H4 (cell line): ENCODE data around the gene ADARB2. TPM values are rescaled to one million over a fixed set of nuclear protein-coding genes. Genes with fewer than 3 reads are reported as not detected.
"Not testable (repeated sequence)": the region's sequence is repeated elsewhere in the genome, so short reads cannot be mapped to it uniquely, and the experiment has no call there.

Source experiments
- DNase-seq: peaks from one replicate; pipeline ENCODE4 v3.0.0-alpha.2; 2015; ENCODE audit warnings: low spot score
- total RNA-seq: library from RNA; depleted of rRNA; stranded (reverse); fragments of >200 nt; shearing (Covaris generic); gene quantifications from 2 replicates; pipeline ENCODE4 v1.2.3, GENCODE V29; 2014

ADARB2 gene
- total RNA-seq, 1 experiment from 2014 or later, result 0.21 TPM

- DNase-seq, result not testable (repeated sequence)
These were observed 120.6 kb downstream of the ADARB2 start for GRCh38 chr10:1616701-1617100.

DNA sequence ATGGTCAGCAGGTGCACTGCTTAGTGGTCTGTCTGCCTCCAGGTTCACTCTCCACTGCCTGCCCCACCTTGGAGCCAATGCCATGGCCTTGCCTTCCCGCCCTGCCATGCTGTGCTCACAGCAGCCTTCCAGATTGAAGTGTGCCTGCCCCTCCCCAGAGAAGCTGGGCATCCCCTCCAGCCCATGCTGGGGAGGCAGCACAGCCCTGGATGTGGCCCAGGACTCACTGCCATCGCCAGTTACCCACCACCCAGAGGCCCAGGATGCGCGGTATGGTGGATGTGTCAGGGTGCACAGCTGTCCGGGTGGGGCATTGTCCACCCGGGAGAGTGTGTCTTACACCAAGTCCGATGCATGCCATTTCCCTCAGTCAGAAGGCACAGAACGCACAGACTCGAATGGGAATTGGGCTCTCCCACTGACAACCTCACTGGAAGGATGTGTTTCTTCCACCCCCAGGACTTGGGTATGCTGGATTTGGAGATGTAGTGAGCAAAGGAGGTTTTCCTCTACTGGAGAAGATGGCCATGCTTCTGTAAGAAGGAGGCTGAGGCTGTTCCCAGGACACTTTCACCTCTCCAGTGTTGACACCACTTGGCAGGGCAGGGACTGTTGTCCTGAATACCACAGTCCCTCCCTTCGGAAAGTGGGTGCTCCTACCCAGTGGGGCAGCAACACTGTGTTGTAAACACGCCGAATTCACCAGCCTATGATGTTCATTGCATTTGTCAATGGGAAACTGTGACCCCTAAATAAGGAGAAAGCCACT, 122.0 kb downstream of the ADARB2 start:
- no peak for DNase-seq

DNA sequence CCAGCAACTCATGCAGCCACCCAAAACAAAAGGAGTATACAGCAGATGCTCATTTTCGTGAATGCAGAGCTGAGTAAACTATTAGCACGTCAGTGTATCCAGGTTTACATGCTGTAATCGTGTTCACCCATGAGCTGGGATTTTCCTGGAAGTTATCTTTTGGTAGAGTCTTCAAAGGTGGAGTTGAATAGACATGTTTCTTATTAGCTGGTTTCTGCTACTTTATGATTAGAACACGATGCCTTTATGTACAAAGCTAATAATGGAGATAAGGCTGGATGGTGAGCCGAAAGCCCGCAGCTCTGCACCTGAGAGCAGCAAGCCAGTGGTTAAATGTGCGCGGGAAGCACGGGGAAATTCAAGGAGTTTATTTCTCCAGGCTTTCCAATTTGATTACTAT, 123.8 kb downstream of the ADARB2 start:
- DNase-seq, result no peak

DNA sequence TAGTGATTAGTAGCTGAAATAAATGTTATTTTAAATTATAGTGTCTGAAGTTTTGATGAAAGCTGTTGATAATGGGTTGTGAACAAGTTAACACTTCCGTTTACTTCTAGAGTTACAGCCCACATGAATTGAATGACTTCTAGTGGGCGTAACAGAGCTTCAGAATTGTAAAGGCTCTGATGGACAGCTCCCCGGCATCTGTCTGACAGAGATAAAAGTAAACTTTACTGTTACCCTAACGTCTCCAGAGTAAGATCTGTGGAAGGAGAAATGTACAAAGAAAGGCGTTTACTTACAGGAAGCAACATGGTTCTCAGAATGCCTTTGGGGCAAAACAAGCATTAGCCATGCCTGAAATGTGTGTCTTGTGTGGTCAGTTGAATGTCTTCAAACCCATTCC, 124.4 kb downstream of the ADARB2 start:
- no peak for DNase-seq

GRCh38 chr10:1611936-1612550, 125.3 kb downstream of the ADARB2 start:
- DNase-seq, result no peak

DNA sequence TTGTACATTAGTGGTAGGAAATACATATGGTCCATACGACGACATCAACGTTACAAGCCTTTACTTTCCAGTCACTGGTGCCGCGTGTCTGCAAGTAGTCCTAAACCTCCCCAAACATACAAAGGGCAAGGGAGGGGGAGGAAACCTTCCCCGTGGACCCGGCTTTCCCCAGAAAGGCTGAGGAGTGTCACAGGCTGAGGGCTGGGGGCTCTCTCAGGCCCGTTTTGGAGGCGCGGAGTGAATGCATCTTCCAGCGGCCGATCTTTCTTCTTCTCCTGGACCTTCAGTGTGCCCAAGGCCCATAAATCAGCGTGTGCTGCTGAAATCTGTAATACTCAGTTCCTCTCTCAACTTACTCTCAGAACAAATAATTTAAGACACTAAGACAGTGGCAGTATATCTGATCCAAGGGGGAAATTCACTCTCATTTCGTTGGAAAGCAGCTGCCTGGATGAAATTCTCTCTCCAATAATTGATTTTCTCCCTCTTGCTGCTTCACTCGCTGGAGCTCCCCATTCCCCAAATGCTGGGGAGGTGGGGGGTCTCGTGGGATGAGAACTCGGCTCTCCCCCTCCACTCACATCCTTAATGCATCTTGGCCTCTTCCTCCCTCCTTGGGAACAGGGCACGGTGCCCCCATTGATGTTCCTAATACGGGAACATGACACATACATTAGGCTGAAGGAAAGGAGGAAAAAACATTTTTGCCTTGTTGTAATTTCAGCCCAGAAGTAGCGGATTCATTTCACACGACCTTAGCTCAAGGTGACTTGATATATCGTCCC, 126.1 kb downstream of the ADARB2 start:
- DNase-seq, result no peak

DNA sequence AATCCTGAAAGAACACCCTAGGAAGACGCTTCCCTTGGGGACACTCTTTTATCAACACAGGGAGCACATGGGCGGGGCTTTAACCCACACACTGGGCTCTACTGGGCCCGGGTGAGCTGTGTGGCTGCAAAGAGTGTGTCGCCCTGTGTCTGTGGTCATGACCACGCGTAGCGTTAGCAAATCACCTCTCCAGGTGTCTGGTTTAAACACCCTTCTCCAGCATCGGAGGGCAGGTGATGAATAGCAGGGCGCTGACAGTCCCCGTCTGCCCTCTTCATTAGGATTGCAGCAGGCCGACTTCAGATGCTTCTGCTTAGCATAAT, 127.7 kb downstream of the ADARB2 start:
- DNase-seq, result no peak

- no peak for DNase-seq
These were observed 128.3 kb downstream of the ADARB2 start for GRCh38 chr10:1608851-1609647.

- DNase-seq, result no peak
These were observed 128.9 kb downstream of the ADARB2 start for GRCh38 chr10:1608408-1608807.

- DNase-seq, result no peak
These were observed 129.9 kb downstream of the ADARB2 start for GRCh38 chr10:1607466-1607865.

DNA sequence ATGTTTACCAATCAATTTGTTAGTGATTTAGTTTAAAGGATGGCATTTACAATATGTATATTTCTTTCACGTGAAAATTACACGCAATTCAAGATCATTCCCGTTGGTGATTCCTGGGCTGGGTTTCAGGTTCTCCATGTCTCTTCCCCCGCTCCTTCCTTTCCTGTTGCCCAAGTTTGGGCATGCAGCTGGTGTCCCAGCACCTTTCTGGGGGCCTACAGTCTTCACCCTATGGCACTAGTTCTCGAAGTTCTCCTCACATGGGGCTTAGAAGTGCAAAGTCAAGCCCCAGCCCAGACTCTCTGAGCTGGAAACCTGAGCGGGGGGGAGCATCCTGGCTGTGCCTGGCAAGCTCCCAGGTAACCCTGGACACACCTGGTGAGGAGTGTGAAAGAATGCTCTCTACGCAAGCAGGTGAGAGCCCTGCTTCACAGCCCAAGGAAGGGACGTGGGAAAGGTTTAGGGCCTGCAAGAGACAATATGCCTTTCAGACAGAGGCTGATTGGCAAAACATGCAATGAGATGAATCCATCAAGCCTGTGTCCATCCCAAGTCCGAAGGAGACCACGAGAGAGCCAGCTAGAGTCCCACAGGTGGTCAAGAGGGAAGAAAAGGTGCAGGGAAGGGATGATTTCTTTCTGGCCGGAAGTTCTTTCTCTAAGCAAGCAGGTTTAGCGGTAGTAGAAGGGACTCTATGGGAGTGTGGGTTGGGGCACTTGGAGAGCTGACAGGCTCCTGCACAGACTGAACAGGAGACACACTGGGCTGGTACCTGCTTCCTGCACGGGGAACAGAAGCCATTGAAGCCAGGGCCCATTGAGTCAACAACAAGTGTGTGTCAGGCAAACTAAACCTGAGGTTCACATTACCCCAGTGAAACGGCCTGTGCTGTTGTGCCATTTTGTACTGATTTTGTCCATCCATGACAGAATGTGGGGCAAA, 131.1 kb downstream of the ADARB2 start:
- DNase-seq, result no peak

GRCh38 chr10:1605121-1605520, 132.2 kb downstream of the ADARB2 start:
- no peak for DNase-seq

GRCh38 chr10:1604246-1604645, 133.1 kb downstream of the ADARB2 start:
- no peak for DNase-seq

DNA sequence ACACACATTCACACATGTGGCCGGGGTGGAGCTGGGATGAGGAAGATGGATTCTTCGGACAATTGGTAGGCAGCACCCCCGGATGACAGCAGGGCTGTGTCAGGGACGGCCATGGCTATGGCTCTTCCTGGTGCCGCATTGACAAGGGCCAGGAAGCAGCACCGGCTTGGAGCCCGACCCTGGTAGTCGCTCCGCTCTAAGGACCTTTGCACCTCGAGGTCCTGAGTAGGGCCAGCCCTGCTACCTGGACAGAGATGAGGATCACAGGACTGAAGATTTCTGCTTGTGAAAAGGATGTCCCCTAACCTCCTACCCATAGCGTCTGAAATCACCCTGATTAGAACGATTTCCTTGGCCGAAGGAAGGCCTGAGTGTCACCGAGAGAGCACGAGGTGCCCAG, 134.1 kb downstream of the ADARB2 start:
- no peak for DNase-seq

- DNase-seq, result no peak
These were observed 135.3 kb downstream of the ADARB2 start for GRCh38 chr10:1602037-1602484.

DNA sequence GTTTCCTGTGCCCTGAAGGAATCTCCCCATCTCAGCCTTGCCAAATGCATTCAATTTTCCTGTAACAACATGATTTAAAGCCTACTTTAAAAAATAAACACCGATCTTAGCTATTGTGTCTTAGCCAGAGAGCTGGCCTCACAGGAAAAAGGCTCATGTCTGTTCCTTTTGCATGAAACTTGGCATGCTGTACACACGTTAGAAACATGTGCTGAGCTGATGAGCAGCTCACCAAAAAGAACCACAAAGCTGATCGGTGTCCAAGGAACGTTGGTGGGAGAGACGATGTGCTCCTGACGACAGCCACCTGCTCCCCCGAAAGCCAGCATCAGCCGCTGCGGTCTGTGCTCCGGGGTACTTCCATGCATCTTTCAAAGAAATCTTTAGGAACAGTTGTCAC, 135.9 kb downstream of the ADARB2 start:
- DNase-seq, result no peak

GRCh38 chr10:1600861-1601260, 136.5 kb downstream of the ADARB2 start:
- no peak for DNase-seq

GRCh38 chr10:1598393-1599153, 138.8 kb downstream of the ADARB2 start:
- DNase-seq, result no peak

DNA sequence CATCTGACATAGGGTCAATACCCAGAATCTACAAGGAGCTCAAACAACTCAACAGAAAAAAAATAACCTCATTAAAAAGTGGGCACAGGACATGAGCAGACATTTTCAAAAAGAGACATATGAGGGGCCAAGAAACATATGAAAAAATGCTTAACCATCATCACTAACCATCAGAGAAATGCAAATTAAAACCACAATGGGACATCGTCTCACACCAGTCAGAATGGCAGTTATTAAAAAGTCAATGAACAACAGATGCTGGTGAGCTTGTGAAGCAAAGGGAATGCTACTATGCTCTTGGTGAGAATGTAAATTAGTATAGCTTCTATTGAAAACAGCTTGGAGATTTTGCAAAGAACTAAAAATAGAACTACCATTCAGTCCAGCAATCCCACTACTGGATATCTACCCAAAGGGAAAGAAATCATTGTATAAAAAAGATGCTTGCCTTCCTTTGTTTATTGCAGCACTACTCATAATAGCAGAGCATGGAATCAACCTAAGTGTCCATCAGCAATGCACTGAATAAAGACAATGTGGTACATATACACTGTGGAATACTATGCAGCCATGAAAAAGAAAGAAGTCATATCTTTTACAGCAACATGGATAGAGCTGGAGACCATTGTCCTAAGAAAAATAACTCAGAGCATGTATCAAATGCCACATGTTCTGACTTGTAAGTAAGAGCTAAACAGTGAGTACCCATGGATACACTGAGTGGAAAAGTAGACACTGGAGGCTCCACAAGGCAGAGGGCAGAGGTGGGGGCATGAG, 139.8 kb downstream of the ADARB2 start:
- DNase-seq, result no peak
